GM13976 (cell line): ENCODE data around the gene ACTL8.

Experiments used
- DNase-seq: peaks from one replicate; pipeline ENCODE4 v3.0.0; 2012; ENCODE audit warnings: low spot score
- CTCF ChIP-seq: IDR thresholded peaks from 2 replicates; pipeline ENCODE4 v1.5.1; 2012; ENCODE audit warnings: borderline replicate concordance, mild to moderate bottlenecking; ENCODE audit not compliant: insufficient read depth; ENCODE audit errors: extremely low read depth, missing control alignments, control extremely low read depth
- in situ Hi-C: fragments of 300-500 bp; cut with MboI; formaldehyde crosslinking; loops from one replicate; pipeline ENCODE4 v1.12.0; 2022; ENCODE audit warnings: low sequenced_read_pairs, mixed read lengths, inconsistent platforms; ENCODE audit not compliant: unreplicated experiment

Gene ACTL8

GRCh38 chr1:17797478-17797877 lies 42.3 kb downstream of the ACTL8 start:
- no peak for TF ChIP-seq CTCF
- no peak for DNase-seq
- in situ Hi-C loops: no loop called here

GRCh38 chr1:17798011-17798410 lies 42.9 kb downstream of the ACTL8 start:
- in situ Hi-C loops: no loop called here
- no peak for DNase-seq
- TF ChIP-seq CTCF: no peak

GRCh38 chr1:17798799-17799382 lies 43.8 kb downstream of the ACTL8 start:
- in situ Hi-C loops: no loop called here
- TF ChIP-seq CTCF: no peak
- DNase-seq: no peak

GRCh38 chr1:17799642-17800041 lies 44.5 kb downstream of the ACTL8 start:
- in situ Hi-C loops: no loop called here
- TF ChIP-seq CTCF: no peak
- DNase-seq: no peak

- TF ChIP-seq CTCF: no peak
- DNase-seq: no peak
- in situ Hi-C loops: no loop called here
Observed at GRCh38 chr1:17802164-17802563, 47.0 kb downstream of the ACTL8 start.

GRCh38 chr1:17802945-17803344 lies 47.8 kb downstream of the ACTL8 start:
- no peak for TF ChIP-seq CTCF
- in situ Hi-C loops: no loop called here

GRCh38 chr1:17805869-17806684 lies 50.9 kb downstream of the ACTL8 start:
- in situ Hi-C loops: no loop called here
- TF ChIP-seq CTCF: no peak

More at GRCh38 chr1:17802945-17803344, 47.8 kb downstream of the ACTL8 start:
- no peak for DNase-seq

More at GRCh38 chr1:17805869-17806684, 50.9 kb downstream of the ACTL8 start:
- DNase-seq: no peak
